ENCODE results near the gene CLDND2. TPM values are rescaled to one million over a fixed set of nuclear protein-coding genes. Genes with fewer than 3 reads are reported as not detected.

CLDND2 gene
- total and polyA plus RNA-seq, 2 donors (not counting 1 experiment from before 2014, with no cell fraction given), result not detected

- H3K27ac ChIP-seq (ENCODE audit: insufficient read depth, low read length), result no peak overlapping the region
- no peak for DNase-seq (ENCODE audit: low read depth in 2 of 2)
- no peak overlapping the region for H3K9ac ChIP-seq (ENCODE audit: insufficient read depth, low read length)
These were observed 45.2 kb downstream of the CLDND2 start for GRCh38 chr19:51323481-51324166.

DNA sequence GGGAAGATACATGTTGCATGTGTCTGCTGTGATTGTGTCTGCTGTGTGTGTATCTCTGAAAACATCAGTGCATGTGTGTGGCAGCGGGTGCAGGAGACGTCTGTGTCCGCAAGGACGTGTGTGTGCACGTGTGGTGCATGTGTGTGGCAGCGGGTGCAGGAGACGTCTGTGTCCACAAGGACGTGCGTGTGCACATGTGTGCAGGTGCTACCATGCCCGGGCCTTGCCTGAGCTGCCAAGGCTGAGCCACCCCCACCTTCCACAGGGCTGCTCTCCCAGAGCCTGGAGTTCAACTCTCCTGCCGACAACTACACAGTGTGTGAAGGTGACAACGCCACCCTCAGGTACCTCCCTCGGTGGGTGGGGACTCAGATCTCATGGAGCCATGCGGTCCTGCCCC is 47.0 kb downstream of the CLDND2 start:
- Histone ChIP-seq H3K79me2 (ENCODE audit: control insufficient read depth, insufficient read depth, low read length) (no peaks in the 10 kb centered on the region), H3K4me3 (replicated peaks in 1 of 4; ENCODE audit: control extremely low read depth in 1 of 4, insufficient read depth in 1 of 4, low read depth in 3 of 4, low read length in 4 of 4) (no peak overlapping the region), H4K20me1 (ENCODE audit: control insufficient read depth, extremely low read depth, insufficient read depth, low read length) (no peaks in the 10 kb centered on the region), H3K36me3 (ENCODE audit: control insufficient read depth, insufficient read depth, low read length) (no peaks in the 10 kb centered on the region), H3K4me1 (ENCODE audit: control insufficient read depth, extremely low read depth, insufficient read depth, low read length) (no peaks in the 10 kb centered on the region), H3K27ac (ENCODE audit: insufficient read depth, low read length) (no peak overlapping the region), H3K9me3 (ENCODE audit: control insufficient read depth, insufficient read depth, low read depth, low read length) (no peaks in the 10 kb centered on the region), H3K4me2 (ENCODE audit: extremely low read depth, insufficient read depth, low read length) (no peak overlapping the region), H3K27me3 (ENCODE audit: control insufficient read depth, insufficient read depth, low read length) (no peaks in the 10 kb centered on the region), H3K9ac (ENCODE audit: insufficient read depth, low read length) (no peak overlapping the region), H2AFZ (ENCODE audit: low read length) (no peak overlapping the region)
- no peak for TF ChIP-seq EZH2 (IDR thresholded peaks at IDR 0.05; ENCODE audit: low read length, missing control alignments)
- TF ChIP-seq, protein P1, sequence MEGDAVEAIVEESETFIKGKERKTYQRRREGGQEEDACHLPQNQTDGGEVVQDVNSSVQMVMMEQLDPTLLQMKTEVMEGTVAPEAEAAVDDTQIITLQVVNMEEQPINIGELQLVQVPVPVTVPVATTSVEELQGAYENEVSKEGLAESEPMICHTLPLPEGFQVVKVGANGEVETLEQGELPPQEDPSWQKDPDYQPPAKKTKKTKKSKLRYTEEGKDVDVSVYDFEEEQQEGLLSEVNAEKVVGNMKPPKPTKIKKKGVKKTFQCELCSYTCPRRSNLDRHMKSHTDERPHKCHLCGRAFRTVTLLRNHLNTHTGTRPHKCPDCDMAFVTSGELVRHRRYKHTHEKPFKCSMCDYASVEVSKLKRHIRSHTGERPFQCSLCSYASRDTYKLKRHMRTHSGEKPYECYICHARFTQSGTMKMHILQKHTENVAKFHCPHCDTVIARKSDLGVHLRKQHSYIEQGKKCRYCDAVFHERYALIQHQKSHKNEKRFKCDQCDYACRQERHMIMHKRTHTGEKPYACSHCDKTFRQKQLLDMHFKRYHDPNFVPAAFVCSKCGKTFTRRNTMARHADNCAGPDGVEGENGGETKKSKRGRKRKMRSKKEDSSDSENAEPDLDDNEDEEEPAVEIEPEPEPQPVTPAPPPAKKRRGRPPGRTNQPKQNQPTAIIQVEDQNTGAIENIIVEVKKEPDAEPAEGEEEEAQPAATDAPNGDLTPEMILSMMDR (conservative IDR thresholded peaks at IDR 0.05 in 1 of 2, IDR thresholded peaks at IDR 0.05 in 1 of 2; ENCODE audit: low read depth in 1 of 2, low read length in 2 of 2), result no peak
- no peak for DNase-seq (ENCODE audit: low read depth in 2 of 2)

More at GRCh38 chr19:51323481-51324166, 45.2 kb downstream of the CLDND2 start:
- no peak for TF ChIP-seq EZH2 (IDR thresholded peaks at IDR 0.05; ENCODE audit: low read length, missing control alignments)
- TF ChIP-seq, protein P1 (conservative IDR thresholded peaks at IDR 0.05 in 1 of 2, IDR thresholded peaks at IDR 0.05 in 1 of 2; ENCODE audit: low read depth in 1 of 2, low read length in 2 of 2), result no peak
- Histone ChIP-seq H3K79me2 (ENCODE audit: control insufficient read depth, insufficient read depth, low read length) (no peaks in the 10 kb centered on the region), H3K9me3 (ENCODE audit: control insufficient read depth, insufficient read depth, low read depth, low read length) (no peaks in the 10 kb centered on the region), H4K20me1 (ENCODE audit: control insufficient read depth, extremely low read depth, insufficient read depth, low read length) (no peaks in the 10 kb centered on the region), H3K4me2 (ENCODE audit: extremely low read depth, insufficient read depth, low read length) (no peak overlapping the region), H3K4me3 (replicated peaks in 1 of 4; ENCODE audit: control extremely low read depth in 1 of 4, insufficient read depth in 1 of 4, low read depth in 3 of 4, low read length in 4 of 4) (no peak overlapping the region), H3K36me3 (ENCODE audit: control insufficient read depth, insufficient read depth, low read length) (no peaks in the 10 kb centered on the region), H3K4me1 (ENCODE audit: control insufficient read depth, extremely low read depth, insufficient read depth, low read length) (no peaks in the 10 kb centered on the region), H2AFZ (ENCODE audit: low read length) (no peak overlapping the region), H3K27me3 (ENCODE audit: control insufficient read depth, insufficient read depth, low read length) (no peaks in the 10 kb centered on the region)

- H3K4me3 ChIP-seq (replicated peaks in 1 of 4; ENCODE audit: control extremely low read depth in 1 of 4, insufficient read depth in 1 of 4, low read depth in 3 of 4, low read length in 4 of 4), result no peak overlapping the region
- no peak for TF ChIP-seq EZH2 (IDR thresholded peaks at IDR 0.05; ENCODE audit: low read length, missing control alignments)
- TF ChIP-seq, protein P1 (conservative IDR thresholded peaks at IDR 0.05 in 1 of 2, IDR thresholded peaks at IDR 0.05 in 1 of 2; ENCODE audit: low read depth in 1 of 2, low read length in 2 of 2), result no peak
- no peak overlapping the region for H2AFZ ChIP-seq (ENCODE audit: low read length)
- H3K27me3 ChIP-seq (ENCODE audit: control insufficient read depth, insufficient read depth, low read length), result no peaks in the 10 kb centered on the region
- no peaks in the 10 kb centered on the region for H4K20me1 ChIP-seq (ENCODE audit: control insufficient read depth, extremely low read depth, insufficient read depth, low read length)
- H3K27ac ChIP-seq (ENCODE audit: insufficient read depth, low read length), result no peak overlapping the region
- no peaks in the 10 kb centered on the region for H3K79me2 ChIP-seq (ENCODE audit: control insufficient read depth, insufficient read depth, low read length)
- no peaks in the 10 kb centered on the region for H3K36me3 ChIP-seq (ENCODE audit: control insufficient read depth, insufficient read depth, low read length)
- H3K9ac ChIP-seq (ENCODE audit: insufficient read depth, low read length), result no peak overlapping the region
- H3K9me3 ChIP-seq (ENCODE audit: control insufficient read depth, insufficient read depth, low read depth, low read length), result no peaks in the 10 kb centered on the region
- H3K4me1 ChIP-seq (ENCODE audit: control insufficient read depth, extremely low read depth, insufficient read depth, low read length), result no peaks in the 10 kb centered on the region
- DNase-seq (ENCODE audit: low read depth in 2 of 2), result no peak
- H3K4me2 ChIP-seq (ENCODE audit: extremely low read depth, insufficient read depth, low read length), result no peak overlapping the region
These were observed 48.5 kb downstream of the CLDND2 start for GRCh38 chr19:51320280-51320657.

Data from fibroblast of lung (primary cell).